GM21526 (cell line): ENCODE data around the gene HSPA1L.

Source experiments
- ATAC-seq: cut with Tn5 transposase; IDR thresholded peaks from one replicate; pipeline ENCODE4 v1.9.1; 2021; ENCODE audit warnings: moderate library complexity; ENCODE audit not compliant: unreplicated experiment, low FRiP score

The HSPA1L gene

DNA sequence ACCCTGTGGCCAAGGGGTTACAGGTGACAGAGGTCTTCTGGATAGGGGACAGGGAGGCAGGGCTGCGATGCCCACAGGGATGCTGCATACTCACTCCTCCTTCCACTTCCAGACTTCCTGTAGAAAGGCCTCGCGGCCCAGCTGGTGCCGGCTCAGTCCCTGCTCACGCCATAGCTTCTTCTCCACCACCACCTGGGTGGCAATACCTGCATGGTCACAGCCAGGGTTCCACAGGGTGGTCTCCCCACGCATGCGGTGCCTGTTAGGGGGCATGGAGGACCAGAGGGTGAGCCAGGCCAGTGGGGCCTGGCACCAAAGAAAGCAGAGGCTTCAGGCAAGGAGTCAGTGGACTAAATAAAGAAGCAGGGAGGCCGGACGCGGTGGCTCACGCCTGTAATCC lies 29.6 kb downstream of the HSPA1L start:
- no peak for ATAC-seq

DNA sequence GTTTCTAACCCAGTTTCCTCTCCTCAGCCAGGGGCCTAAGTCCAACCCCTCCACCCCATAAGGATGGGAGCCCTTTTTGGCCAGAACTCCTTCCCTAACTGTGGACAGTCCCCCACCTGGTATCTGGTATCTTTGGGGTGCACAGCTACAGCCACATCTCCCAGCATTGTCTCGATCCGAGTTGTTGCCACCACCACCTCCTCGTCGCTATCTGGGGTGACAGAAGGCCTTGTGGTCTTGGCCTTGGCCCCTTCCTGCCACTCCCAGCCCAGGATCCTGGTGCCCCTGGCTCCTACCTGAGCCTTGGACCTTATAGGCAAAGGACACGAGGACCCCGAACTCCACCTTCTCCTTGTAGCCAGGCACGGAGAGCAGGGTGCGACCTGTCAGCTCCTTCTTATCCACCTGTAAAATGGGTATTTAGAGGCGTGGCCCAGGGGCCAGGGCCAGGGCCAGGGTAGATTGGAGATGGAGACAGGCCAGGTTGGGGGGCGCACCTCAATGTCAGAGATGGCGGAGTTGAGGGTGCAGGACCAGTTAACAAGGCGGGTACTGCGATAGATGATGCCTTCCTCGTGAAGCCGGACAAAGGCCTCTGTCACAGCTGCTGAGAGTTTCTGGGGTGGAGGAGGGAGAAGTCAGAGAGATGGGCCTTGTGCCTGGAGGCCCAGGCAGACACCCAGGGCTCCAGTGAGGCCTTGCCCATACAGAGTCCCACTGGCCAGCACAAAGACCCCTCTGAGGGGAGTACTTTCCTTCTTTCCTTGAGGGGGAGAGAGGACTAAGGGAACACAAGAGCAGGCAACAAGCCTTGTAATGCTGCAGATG lies 30.8 kb downstream of the HSPA1L start:
- no peak for ATAC-seq

DNA sequence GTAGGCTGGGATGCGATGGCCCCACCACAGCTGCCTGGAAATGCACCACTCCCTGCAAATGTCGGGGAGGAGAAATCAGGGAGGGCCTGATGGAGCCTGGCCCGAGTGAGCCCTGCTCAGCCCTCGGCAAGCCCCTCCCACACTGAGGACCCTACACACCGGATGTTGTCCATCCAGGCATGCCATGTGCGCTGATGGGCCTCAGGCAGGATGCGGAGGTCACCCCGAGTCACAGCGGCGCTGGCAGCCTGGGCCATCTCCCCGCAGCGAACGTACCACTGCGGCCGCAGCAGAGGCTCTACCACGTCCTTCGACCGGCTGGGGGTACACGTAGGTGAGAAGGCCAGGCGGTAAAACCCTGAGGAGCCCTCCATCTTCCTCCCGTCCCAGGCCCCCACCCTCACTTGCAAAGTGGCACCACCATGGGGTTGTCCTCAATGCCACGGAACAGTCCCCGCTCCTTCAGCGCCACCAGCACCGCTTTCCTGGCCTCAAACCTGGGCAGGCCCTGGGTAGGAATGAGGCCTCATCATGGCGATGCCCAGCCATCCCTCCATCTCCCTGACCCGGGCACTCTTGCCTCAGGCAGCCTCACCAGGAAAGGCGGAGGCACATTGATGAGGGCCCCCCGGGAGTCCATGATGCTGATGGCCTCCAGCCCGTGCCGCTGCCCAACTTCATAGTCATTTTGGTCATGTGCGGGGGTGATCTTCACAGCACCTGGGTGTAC lies 32.8 kb downstream of the HSPA1L start:
- no peak for ATAC-seq

DNA sequence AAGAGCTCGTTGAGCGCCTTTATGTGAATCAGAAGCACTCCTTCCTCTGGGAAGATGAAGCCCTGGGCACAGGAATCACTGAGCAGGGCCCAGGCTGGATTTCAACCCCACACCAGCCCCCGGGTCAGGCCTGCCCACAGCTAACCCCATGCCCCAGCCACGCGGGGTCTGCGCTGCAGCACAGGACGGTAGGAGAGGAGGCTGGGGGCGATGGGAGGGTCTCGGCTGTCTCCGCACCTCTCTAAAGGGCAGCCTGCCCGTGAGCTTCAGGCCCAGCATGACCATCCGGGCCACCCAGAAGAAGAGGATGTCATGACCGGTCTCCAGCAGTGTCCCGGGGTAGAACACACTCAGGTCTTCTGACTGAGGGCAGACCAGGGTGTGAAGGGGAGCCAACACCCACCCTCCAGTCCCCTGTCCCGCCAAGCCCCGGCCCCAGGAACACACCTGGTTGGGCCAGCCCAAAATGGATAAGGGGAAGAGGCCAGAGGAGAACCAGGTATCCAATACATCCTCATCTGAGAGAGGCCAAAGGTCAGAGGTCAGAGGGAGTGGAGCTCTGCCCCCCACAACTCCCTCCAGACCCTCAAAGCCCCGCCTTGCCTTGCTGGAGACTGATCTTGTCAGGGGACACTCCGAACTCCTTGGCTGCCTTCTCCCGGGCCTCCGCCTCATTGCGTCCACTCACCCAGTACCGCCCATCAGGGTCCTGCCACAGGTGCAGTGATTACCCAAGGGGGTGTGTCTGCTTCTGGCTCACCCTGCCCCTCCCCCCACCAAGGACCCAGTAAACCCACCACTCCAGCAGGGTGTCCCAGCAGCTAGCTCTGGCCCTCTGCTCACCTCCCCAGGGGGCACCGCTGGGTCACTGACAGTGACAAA lies 33.6 kb downstream of the HSPA1L start:
- no peak for ATAC-seq

DNA sequence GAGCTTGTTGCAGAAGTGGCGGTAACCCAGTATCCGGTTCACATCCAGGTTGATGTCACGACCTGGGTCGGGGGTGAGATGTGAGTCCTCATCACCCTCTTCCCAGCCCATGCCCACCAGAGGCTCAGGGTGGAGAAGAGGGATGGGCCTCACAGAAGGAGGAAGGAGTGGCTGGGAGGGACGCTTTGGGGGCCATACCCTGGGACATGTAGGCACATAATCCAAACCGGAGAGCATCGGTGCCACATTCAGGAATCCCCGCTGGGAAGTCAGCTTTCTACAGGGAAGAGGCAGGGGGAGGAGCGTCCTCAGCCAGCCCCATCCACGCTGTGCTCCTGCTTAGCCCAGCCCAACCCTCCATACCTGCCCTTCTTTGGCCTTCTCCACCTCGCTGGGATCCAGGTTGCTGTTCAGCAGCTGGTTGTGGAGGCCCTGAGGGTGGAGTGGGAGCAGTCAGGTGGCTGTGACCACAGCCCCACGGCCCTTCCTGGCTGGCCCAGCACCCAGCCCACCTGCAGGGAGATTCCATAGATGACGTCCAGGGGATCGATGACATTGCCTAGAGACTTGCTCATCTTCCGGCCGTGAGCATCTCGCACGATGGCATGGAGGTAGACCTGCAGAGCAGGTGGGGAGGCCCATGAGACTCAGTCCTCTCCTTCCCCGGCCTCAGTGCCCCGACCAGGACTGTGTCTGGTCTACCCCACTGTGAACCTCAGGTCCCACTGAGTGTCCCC lies 34.4 kb downstream of the HSPA1L start:
- ATAC-seq = no peak

DNA sequence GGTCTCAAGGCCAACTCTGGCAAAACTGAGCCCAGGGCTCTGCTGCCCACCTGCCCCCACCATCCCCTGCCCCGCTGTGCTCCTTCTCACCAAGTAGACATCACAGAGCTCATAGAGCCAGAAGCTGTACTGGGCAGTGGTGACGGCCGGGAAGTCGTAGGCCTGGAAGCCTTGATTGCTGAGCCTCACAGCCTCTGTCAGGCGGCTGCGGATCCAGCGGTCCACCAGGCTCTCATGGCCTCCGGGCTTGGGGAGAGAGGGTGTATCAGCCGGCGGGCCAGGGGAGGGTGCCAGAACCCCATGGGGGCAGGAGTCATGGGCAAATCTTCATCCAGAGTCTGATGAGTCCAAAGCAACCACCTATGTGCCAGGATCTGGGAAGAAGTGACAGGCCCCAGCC lies 35.2 kb downstream of the HSPA1L start:
- ATAC-seq = no peak

DNA sequence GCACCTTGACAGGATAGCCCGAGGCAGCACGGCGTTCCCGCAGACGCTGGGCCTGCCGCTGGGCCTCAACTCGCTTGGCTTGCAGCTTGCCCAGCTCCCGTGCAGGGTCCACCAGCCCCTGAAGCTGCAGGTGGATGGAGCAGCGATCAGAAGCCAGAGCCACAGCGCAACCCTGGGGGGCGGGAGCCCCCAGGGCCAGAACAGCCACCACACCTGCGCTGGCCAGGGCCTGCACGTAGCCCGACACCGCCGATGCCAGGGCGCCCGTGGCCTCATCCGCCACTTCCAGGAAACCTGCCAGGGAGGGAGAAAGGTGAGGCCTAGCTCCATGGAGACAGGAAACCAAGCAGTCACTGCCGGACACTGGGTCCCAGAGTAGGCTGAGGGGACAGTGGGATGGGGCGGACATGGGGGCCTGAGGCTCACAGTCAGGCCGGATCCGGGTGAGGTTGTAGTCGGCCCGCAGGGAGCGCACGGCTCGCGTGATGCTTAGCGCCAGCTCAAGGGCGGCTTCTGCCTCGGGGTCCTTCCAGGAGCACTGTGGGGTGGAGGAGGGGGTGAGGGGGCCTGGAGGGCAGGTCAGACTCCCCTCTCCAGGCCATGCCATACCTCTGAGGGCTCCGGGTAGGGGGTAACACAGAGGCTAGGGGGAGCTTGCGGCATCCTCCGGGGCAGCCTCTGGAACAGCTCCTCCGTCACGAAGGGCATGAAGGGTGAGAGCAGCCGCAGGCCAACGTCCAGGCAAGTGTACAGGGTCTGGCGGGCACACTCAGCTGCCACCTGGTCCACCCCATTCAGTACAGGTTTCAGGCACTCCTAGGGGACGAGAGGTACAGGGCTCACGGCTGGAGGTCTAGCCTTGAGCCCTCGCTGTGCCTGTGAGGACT lies 35.8 kb downstream of the HSPA1L start:
- no peak for ATAC-seq

DNA sequence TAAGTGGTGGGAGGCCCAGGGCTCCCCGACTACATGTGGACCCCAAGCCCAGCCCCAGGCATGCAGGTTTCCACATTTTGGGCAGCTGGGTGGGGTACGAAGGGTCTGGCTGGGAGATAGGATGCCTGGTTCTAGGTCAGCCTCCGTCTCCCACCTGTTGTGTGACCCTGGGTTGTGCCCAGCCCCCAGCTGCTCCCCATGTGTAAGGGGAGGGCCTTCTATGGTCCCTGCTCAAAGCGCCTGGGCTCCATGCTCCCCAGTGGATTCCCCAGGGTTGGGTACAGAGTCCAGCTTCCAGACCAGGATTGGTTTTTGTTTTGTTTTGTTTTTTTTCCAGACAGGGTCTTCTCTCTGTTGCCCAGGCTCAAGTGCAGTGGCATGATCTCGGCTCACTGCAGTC lies 36.9 kb downstream of the HSPA1L start:
- no peak for ATAC-seq

DNA sequence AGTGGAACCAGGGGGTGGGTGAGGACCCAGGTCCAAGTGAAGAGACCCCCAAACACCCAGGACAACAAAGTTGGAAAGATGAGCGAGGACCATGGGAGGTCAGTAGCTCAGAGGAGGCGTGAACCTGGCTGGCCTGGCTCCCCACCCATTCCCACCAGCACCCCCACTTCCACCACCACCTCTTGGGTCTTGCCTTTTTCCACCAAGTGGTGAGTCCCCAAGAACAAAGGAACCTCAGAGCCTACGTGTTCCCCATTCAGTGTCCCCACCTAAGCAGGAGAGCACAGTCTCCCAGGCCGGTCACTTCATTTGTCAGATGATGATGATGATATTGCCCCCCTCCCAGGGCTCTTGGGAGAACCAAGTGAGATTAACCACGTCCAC lies 37.4 kb downstream of the HSPA1L start:
- ATAC-seq = no peak

DNA sequence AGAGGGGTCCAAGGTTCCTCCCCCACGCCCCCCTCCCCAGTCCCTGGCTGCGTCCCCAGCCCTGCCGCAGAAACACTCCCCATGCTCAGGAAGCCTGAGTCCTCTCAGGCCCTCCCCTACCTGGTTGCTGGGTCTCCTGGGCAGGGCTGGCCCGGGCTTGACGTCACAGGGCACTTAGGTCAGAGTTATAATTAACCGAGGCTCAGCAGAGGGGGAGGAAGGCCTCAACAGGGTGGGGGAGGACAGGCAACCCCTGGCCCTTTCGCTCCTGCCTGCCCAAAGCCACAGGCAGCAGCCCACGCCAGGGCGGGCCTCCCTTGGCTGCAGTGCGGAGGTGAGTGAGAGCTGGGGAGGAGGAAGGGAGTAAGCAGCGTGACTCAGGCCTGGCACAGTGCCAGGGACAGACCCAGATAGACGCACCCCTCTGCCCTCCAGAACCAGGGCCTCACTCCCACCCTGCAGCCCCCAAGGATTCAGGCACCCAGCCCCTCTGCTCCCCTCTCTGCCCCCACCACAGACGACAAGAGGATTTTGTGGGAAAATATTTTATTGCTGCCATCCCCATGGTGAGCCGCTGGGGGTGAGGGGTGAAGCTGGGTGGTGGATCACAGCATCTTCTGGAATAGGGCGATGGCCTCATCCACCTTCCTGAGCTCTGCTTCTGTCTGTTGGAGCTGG lies 38.0 kb downstream of the HSPA1L start, which contains the start of gene VWA7:
VWA7 (minus strand) TSS at position 340 of the 678 bp plus-strand sequence. CDS start 549 bp downstream, outside the sequence.
- ATAC-seq = peak; percentile 42

DNA sequence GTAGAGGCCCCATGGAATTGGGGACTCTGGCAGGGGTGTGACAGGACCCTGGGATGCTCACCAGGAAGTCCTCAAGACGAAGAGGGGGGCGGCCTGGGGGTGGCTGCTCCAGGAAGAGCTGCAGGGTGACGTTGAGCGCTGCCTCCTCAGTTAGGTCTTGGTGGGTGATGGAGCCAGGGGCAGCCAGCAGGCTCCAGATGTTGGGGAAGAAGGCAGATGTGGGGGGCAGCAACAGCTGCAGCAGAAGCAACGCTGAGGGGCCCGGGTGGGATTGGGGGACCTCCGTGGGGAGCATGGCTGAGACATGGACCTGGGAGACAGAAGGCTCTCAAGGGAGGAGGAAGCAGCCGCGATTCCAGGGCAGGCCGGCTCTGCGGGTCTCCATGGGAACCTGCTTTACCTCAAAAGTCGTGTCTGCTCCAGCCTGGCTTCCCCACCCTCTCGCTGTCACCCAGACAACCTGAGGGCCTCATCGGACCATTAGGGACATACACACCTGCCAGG lies 38.5 kb downstream of the HSPA1L start:
- no peak for ATAC-seq

DNA sequence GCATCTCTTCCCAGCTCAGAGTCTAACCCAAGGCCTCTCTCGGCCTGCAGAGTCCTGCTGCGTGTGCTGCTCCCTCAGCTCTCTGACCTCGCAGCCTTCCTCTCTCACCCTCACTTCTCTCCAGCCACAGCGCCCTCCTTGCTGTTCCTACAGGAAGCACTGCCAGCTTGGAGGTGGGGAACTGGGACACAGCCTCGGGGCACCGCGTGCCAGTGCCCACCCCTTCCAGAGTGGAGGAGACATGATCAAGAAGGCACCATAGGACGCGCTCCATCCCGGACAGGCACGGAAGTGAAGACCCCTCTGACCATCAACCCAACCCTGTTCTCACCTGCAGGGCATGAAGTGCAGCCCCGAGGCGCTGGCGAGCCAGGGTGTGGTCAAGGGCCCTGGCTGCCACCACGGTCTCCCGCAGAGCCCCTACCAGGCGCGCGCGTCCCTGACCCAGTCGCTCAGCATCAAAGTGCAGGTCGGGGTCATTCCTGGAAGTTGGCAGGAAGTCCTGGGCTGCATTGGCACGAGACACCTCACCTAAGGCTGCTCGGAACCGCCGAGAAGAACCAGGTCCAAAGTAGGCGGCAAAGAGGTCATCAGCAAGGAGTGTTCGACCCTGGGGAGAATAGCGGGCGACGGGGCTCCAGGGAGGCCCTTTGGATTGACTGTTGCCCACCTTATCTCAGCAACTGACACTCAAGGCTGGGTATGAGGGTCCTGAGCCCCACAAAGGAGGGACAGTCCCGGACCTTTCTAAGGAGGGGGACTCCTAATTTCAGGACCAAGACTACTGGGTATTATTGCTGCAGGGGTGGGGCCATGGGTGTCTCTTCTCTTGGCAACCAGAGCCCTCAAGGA lies 39.2 kb downstream of the HSPA1L start:
- ATAC-seq = no peak

DNA sequence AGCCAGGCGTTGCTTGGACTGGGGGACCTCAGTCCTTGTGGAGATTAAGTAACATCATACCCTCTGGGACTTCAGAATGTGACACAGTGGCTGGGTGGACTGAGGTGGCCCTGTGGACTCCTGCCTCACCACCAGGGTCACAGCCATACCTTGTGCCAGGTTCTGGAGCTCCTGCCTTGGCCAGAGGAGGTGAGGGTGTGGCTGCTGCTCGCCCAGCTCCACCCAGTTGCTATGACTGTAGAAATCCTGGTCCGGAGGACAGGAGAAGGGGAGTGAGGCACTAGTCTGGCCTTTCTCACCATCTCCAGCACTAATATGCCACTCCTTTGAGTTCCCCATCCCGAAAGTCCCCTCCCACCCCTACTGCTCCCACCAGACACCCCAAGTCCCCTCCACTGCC lies 39.9 kb downstream of the HSPA1L start:
- no peak for ATAC-seq

DNA sequence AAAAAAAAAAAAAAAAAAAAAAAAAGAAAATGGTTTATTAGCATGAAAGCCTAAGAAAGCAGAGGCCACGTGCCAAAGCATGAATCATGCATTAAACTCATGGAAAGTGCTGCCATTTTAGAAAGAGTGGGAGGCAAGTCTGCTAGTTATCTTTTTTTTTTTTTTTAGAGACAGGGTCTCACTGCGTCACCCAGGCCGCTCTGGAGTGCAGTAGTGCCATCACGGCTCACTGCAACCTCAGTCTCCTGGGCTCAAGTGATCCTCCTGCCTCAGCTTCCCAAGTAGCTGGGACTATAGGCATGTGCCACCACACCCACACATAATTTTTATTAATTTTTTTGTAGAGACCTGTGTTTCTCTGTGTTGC lies 43.1 kb downstream of the HSPA1L start:
- ATAC-seq = no peak

DNA sequence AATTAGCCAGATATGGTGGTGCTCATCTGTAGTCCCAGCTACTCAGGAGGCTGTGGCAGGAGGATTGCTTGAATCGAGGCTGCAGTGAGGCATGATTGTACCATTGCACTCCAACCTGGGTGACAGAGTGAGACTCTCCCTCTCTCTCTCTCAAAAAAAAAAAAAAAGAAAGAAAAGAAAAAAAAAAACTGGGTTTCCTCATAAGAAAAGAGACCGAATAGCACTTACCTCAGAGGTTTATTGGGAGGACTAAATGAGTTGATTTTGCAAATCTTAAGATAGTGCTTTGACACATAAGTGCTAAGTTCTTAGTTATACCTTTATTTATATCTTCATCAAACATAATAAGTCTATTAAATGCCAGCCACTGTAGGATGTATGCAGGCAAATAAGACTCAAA lies 44.2 kb downstream of the HSPA1L start:
- ATAC-seq = no peak

DNA sequence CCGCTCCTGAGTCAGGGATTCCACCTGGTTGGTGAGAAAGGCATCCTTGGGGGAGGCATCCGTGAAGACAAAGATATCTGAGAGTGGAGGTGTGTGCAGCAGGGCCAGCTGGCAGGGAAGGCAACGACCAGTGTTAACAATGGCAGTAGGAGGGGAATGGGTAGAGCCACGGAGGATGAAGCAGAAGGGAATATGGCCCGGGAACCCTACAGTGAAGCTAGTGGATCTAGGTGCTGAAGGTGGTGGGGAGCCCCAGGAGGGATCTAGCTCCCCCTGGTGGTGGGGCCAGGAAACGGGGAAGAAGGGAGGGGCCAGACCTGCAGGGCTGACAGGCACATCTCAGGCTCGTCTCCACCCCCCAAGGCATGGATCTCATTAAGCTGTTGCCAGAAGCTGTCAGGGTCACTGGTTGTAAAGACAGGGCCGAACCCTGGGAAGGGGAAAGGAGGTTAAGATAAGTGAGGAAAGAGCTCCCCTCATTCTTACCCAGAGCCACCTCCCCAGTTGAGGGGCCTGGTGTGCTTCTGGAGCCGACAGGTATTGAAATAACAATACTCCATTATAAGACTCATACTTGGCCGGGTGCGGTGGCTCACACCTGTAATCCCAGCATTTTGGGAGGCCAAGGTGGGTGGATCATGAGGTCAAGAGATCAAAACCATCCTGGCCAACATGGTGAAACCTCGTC lies 45.3 kb downstream of the HSPA1L start:
- ATAC-seq = no peak
